HepG2 (cell line): Measurements from ENCODE around the gene KRTCAP2. TPM values are rescaled to one million over a fixed set of nuclear protein-coding genes. Genes with fewer than 3 reads are reported as not detected.

ENCODE experiments used
- BCL6 ChIP-seq: IDR thresholded peaks from 2 replicates; pipeline ENCODE4 v1.6.1; 2016; ENCODE audit warnings: missing genetic modification reagents, missing compliant biosample characterization
- CTCF ChIP-seq: sonication (generic); formaldehyde crosslinking; IDR thresholded peaks from 2 replicates; pipeline ENCODE4 v1.5.0; 2020; ENCODE audit warnings: mild to moderate bottlenecking, missing genetic modification reagents, moderate library complexity
- ELF3 ChIP-seq: IDR thresholded peaks from 2 replicates; pipeline ENCODE4 v1.6.1; 2016; ENCODE audit warnings: missing genetic modification reagents, missing compliant biosample characterization
- FOXK1 ChIP-seq: sonication (generic); formaldehyde crosslinking; IDR thresholded peaks from 2 replicates; pipeline ENCODE4 v1.4.0; 2020; ENCODE audit warnings: low read depth, missing genetic modification reagents, borderline replicate concordance
- FOXP4 ChIP-seq: sonication (generic); formaldehyde crosslinking; IDR thresholded peaks from 2 replicates; pipeline ENCODE4 v1.4.0; 2020; ENCODE audit warnings: missing genetic modification reagents
- FUBP1 ChIP-seq: sonication (generic); formaldehyde crosslinking; IDR thresholded peaks from 2 replicates; pipeline ENCODE4 v1.5.1; 2020; ENCODE audit warnings: missing genetic modification reagents, mild to moderate bottlenecking, borderline replicate concordance
- GZF1 ChIP-seq: sonication (generic); formaldehyde crosslinking; IDR thresholded peaks from 2 replicates; pipeline ENCODE4 v1.5.1; 2020; ENCODE audit warnings: mild to moderate bottlenecking, missing genetic modification reagents
- LCORL ChIP-seq, 2 experiments: fragments of 450-650 bp in 1 of 2; sonication (generic) in 1 of 2; formaldehyde crosslinking in 1 of 2; IDR thresholded peaks; 2 replicates each; pipeline versions ENCODE4 v1.5.0 to v1.6.1; 2017 to 2020; ENCODE audit warnings: antibody characterized with exemption in 1 of 2, missing genetic modification reagents in 1 of 2
- NFATC3 ChIP-seq: sonication (generic); formaldehyde crosslinking; IDR thresholded peaks from 2 replicates; pipeline ENCODE4 v1.5.1; 2020; ENCODE audit warnings: mild to moderate bottlenecking, missing genetic modification reagents
- NR2C2 ChIP-seq: sonication (generic); formaldehyde crosslinking; IDR thresholded peaks from 2 replicates; pipeline ENCODE4 v1.4.0; 2020; ENCODE audit warnings: missing genetic modification reagents, mild to moderate bottlenecking, moderate library complexity, borderline replicate concordance
- SNRNP70 ChIP-seq: fragments of 200-400 bp; formaldehyde crosslinking; IDR thresholded peaks from 2 replicates; pipeline ENCODE4 v1.6.1; 2017; ENCODE audit warnings: mild to moderate bottlenecking, low read depth, low read length, moderate library complexity
- SP2 ChIP-seq: sonication (generic); formaldehyde crosslinking; IDR thresholded peaks from 2 replicates; pipeline ENCODE4 v1.5.1; 2020; ENCODE audit warnings: mild to moderate bottlenecking, missing genetic modification reagents
- SSRP1 ChIP-seq: IDR thresholded peaks from 2 replicates; pipeline ENCODE4 v1.6.1; 2016; ENCODE audit warnings: control low read depth
- TEAD3 ChIP-seq: optimal IDR thresholded peaks from 2 replicates; pipeline ENCODE3; 2016; ENCODE audit warnings: borderline replicate concordance
- ZBTB20 ChIP-seq: sonication (generic); formaldehyde crosslinking; IDR thresholded peaks from 2 replicates; pipeline ENCODE4 v1.8.1; 2023; ENCODE audit warnings: missing genetic modification reagents, low read depth, mild to moderate bottlenecking, borderline replicate concordance
- ZFP36L1 ChIP-seq: sonication (generic); formaldehyde crosslinking; IDR thresholded peaks from 2 replicates; pipeline ENCODE4 v1.8.0; 2022; ENCODE audit warnings: mild to moderate bottlenecking, missing genetic modification reagents, moderate library complexity
- ZNF512 ChIP-seq: sonication (generic); formaldehyde crosslinking; IDR thresholded peaks from 2 replicates; pipeline ENCODE4 v1.4.0; 2020; ENCODE audit warnings: mild to moderate bottlenecking, missing genetic modification reagents
- ZNF782 ChIP-seq: sonication (generic); formaldehyde crosslinking; IDR thresholded peaks from 2 replicates; pipeline ENCODE4 v1.4.0; 2020; ENCODE audit warnings: missing genetic modification reagents, mild to moderate bottlenecking, borderline replicate concordance
- ZNF83 ChIP-seq: sonication (generic); formaldehyde crosslinking; IDR thresholded peaks from 2 replicates; pipeline ENCODE4 v1.4.0; 2020; ENCODE audit warnings: missing genetic modification reagents, mild to moderate bottlenecking, borderline replicate concordance
- polyA plus RNA-seq, 8 experiments: library from polyadenylated mRNA; depleted of rRNA in 3 of 8; stranded (reverse) in 7 of 8; unstranded in 1 of 8; fragments of >200 nt; fragmentation: Illumina TruSeq in 4 of 8; extraction: Trizol in 4 of 8; gene quantifications; 2 replicates each; pipeline versions ENCODE4 v1.2.1 to v1.2.3, GENCODE V29; 2011 to 2016; ENCODE audit warnings: low read depth in 4 of 8, missing spikeins in 1 of 8, mixed read lengths in 1 of 8; ENCODE audit not compliant: insufficient read depth in 1 of 8
- total RNA-seq, 5 experiments: library from RNA; depleted of rRNA; stranded (reverse); fragments of >200 nt; fragmentation: Illumina TruSeq; extraction: Trizol; gene quantifications; 2 replicates each; pipeline ENCODE4 v1.2.3, GENCODE V29; 2016; ENCODE audit warnings: low read depth in 1 of 5

KRTCAP2 gene
- total and polyA plus RNA-seq, 2 of the 13 experiments (the other 11 are each of a cell fraction or from before 2014, with no cell fraction given) = 77.3 to 79.4 TPM

GRCh38 chr1:155128755-155129473, 44.2 kb downstream of the KRTCAP2 start (continued):
- TF ChIP-seq CTCF (CRISPR knock-in tag) (0 out of 2 replicates have a peak, but pooled peaks have one; percentile 17), BCL6 (CRISPR knock-in tag) (0 out of 2 replicates have a peak, but pooled peaks have one; percentile 55), FOXP4 (CRISPR knock-in tag) (peak; percentile 97), SNRNP70 (no peak), LCORL (IDR thresholded peaks at IDR 0.05) (no peak), LCORL (CRISPR knock-in tag; IDR thresholded peaks at IDR 0.05) (peak; percentile 74; the same call in 1 of the 2 replicates), ELF3 (CRISPR knock-in tag) (0 out of 2 replicates have a peak, but pooled peaks have one; percentile 29), SSRP1 (CRISPR knock-in tag) (peak; percentile 81; the same call in 1 of the 2 replicates), ZNF512 (CRISPR knock-in tag) (no peak), NFATC3 (CRISPR knock-in tag) (peak; percentile 46; the same call in 1 of the 2 replicates), ZBTB20 (CRISPR knock-in tag) (peak; percentile 84; the same call in 1 of the 2 replicates), SP2 (CRISPR knock-in tag) (0 out of 2 replicates have a peak, but pooled peaks have one; percentile 17), NR2C2 (CRISPR knock-in tag) (peak; percentile 69), FUBP1 (peak; percentile 86; the same call in 1 of the 2 replicates), TEAD3 (CRISPR knock-in tag) (peak; percentile 58), GZF1 (CRISPR knock-in tag) (peak; percentile 56), FOXK1 (CRISPR knock-in tag) (peak; percentile 94; the same call in 1 of the 2 replicates), ZNF782 (CRISPR knock-in tag) (peak; percentile 25; the same call in 1 of the 2 replicates), ZNF83 (0 out of 2 replicates have a peak, but pooled peaks have one; percentile 31), ZFP36L1 (CRISPR knock-in tag) (0 out of 2 replicates have a peak, but pooled peaks have one; percentile 48)
